GM19324 (cell line): ENCODE results near the gene ARF1.
"Not testable (repeated sequence)": the region's sequence is repeated elsewhere in the genome, so short reads cannot be mapped to it uniquely, and the experiment has no call there.

Source experiments
- ATAC-seq: cut with Tn5 transposase; IDR thresholded peaks from one replicate; pipeline ENCODE4 v1.9.1; 2021; ENCODE audit warnings: mild to moderate bottlenecking, moderate library complexity; ENCODE audit not compliant: unreplicated experiment, low FRiP score

The ARF1 gene

GRCh38 chr1:228100822-228101613, 18.5 kb downstream of the ARF1 start:
- ATAC-seq, result no peak

GRCh38 chr1:228101614-228101993, 19.1 kb downstream of the ARF1 start:
- ATAC-seq, result no peak

- ATAC-seq, result no peak
These were observed 19.7 kb downstream of the ARF1 start for GRCh38 chr1:228101994-228102790.

GRCh38 chr1:228102791-228103620, 20.5 kb downstream of the ARF1 start, which contains the start of gene C1orf35:
Gene C1orf35, minus strand, starts transcription at chr1:228103325. Its CDS starts 98 bp downstream, at chr1:228103227.
- ATAC-seq, result peak; percentile 82

- ATAC-seq, result no peak
These were observed 22.2 kb downstream of the ARF1 start for GRCh38 chr1:228104526-228105269.

- no peak for ATAC-seq
These were observed 22.9 kb downstream of the ARF1 start for GRCh38 chr1:228105270-228105995.

- no peak for ATAC-seq
These were observed 23.7 kb downstream of the ARF1 start for GRCh38 chr1:228105996-228106799.

GRCh38 chr1:228106800-228107054, 24.2 kb downstream of the ARF1 start:
- ATAC-seq, result no peak

- no peak for ATAC-seq
These were observed 25.1 kb downstream of the ARF1 start for GRCh38 chr1:228107636-228108035.

- ATAC-seq, result no peak
These were observed 25.7 kb downstream of the ARF1 start for GRCh38 chr1:228108055-228108690.

- ATAC-seq, result no peak
These were observed 26.2 kb downstream of the ARF1 start for GRCh38 chr1:228108742-228109072.

- peak; percentile 93 for ATAC-seq
These were observed 26.8 kb downstream of the ARF1 start, which contains the start of gene MRPL55 for GRCh38 chr1:228109073-228109961. Gene MRPL55, minus strand, starts transcription at chr1:228109299. Its CDS starts 1,039 bp downstream, at chr1:228108260.

- ATAC-seq, result no peak
These were observed 27.5 kb downstream of the ARF1 start for GRCh38 chr1:228109962-228110488.

- ATAC-seq, result no peak
These were observed 28.0 kb downstream of the ARF1 start for GRCh38 chr1:228110556-228110955.

GRCh38 chr1:228111315-228111714, 28.8 kb downstream of the ARF1 start:
- not testable (repeated sequence) for ATAC-seq

GRCh38 chr1:228112167-228112566, 29.7 kb downstream of the ARF1 start:
- ATAC-seq, result no peak

- ATAC-seq, result no peak
These were observed 30.1 kb downstream of the ARF1 start for GRCh38 chr1:228112617-228113016.
